GM19452 (cell line): Measurements from ENCODE around the gene HTR7.
A peak's percentile ranks its signal among the peaks of the same experiment; 100 is the strongest.
"Not testable (repeated sequence)": the region's sequence is repeated elsewhere in the genome, so short reads cannot be mapped to it uniquely, and the experiment has no call there.

Experiments used
- ATAC-seq: cut with Tn5 transposase; IDR thresholded peaks from one replicate; pipeline ENCODE4 v1.9.1; 2021; ENCODE audit not compliant: unreplicated experiment

Gene HTR7

DNA sequence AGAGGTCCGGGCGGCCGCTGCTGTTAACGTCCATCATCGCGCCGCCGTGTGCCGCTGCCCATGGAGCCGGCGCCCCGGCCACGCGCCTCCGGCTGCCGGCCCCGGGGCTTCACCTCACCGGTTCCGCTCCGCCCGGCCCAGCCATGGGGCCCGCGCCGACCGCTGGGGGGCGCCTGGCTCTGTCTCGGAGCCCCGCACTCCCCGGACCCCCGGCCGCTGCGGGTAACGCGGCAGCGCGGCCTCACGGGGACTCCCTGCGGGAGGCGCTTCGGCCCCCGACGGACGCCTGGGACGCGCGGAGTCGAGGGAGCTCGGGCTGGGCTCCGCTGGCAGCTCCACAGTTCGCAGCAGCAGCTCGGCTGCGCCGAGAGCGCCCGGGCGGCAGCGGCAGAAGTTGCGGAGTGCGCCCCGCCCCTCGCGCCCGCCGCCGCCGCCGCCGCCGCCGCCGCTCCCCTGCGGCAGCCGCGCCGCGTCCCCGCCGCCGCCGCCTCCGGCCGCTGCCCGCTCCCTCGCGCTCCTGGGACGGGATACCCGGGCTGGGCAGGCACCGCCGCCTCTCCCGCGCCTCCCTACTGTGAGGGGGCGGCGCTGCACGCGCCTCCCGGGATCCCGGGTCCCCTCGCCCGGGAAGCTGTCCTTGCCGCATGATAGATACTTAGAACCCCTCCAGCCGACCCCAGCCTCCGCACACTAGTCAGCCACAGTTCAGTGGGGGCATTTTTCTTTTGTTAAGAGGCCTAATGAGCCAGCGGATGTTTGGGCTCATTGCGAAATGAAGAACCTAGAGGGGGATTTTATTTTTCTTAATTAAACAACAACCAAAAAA lies at the start of gene HTR7:
Gene HTR7, minus strand, starts transcription at position 405 of the 826 bp plus-strand sequence. Its CDS starts 368 bp downstream, at position 37.
- peak; percentile 64 for ATAC-seq

DNA sequence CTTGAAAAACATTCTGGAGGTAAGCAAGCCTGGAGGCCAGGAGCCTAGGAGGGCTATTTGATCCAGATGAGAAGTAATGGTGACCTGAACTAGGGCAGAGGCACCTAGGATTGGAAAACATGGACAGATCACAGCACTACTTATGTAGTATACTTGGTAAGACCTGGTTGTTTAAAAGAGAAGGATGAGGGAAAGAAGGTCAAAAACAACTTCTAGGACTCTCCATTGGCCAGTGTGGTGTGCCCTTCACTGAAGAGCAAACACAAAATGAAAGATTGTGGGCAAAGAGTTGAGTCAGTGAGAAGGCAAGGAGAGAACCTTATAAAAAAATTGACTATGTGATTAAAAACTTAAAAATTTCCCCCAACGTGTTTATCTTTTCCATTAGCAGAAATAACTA lies 48.8 kb upstream of the HTR7 start:
- ATAC-seq, result no peak

DNA sequence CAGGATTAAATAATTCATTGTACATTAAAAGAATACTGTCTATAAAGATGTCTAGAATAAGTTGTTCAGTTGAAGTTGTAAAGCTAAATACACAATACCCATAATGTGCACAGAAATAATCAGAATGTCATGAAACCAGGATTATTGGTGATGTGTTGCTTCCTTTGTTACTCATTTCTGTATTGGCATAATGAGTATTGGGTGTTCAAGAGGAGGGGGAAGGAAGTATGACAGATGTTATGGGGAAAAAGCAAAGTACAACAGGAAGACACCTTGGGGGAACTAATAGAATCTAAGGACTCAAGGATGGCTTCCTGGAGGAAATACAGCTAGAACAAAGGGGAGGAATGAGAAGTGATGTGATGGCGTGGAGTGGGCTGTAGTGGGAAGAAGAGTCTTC lies 48.1 kb upstream of the HTR7 start:
- no peak for ATAC-seq

DNA sequence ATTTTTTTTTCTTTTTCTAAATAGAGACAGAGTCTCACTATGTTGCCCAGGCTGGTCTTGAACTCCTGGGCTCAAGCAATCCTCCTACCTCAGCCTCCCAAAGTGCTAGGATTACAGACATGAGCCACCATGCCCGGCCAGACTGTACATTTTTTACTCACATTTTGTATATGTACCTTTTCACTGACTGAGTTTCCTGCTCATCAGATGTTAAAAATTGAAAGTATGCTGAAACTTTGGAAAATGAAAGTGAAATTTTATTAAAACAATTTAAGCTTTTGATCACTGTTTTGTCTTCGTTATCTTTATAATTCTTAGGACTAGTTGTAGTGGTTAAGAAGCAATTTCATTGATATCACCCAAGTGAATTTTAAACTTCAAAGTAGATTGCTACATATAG lies 39.1 kb upstream of the HTR7 start:
- not testable (repeated sequence) for ATAC-seq

DNA sequence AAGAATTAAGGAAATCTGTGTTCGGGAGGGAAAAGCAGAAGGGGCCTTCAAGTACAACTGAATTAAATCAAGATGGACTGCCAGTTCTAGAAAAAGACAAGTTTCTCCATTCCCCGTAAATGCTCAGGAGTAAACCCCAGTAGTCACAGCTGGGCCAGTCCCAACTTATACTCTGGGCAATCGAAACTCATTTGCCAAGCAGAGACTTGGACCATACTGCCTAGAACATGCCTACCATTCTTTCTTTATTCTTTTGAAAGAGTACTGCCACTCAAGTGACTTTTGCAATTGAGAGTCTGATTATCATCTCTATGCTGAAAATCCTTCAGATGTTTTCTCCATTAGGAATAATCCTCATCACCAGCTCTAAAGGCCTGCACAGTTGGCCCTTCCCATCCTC lies 35.4 kb upstream of the HTR7 start:
- ATAC-seq, result no peak

DNA sequence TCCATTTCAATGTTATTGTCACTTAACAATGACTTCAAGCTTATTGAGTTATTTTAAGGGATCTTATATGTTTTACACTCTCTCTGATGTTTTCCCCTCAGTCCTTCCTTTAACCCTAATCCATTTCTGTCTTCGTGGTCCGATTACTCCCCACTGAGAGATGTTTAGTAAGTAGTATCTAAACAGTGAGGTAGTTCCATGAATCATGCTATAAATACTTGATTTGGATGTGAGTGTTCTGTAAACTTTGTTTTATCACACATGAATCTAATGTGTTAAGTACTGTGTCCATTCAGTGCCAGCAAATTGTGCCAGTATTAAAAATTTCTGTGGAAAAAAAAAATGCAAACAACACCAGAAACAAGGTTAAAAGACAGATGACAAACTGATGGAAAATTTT lies 32.5 kb upstream of the HTR7 start:
- ATAC-seq, result no peak

DNA sequence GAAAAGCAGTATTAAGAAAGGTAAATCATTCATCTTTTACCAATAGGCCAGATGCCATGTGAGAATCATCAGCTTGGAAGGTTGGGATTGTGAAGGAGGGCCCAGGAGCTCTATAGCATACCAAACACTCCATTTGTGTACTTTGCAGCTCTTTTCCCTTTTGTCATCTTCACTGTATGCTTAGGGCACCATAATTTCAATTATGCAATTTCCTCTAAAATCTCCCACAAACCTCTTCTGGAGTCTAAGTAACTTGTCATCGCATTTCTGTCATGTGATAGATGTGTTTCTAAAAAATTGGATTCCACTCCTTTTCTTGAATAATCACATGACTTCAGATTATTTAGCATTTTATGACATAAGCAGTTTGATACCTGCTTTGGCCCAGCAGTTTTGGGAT lies 31.8 kb upstream of the HTR7 start:
- no peak for ATAC-seq

DNA sequence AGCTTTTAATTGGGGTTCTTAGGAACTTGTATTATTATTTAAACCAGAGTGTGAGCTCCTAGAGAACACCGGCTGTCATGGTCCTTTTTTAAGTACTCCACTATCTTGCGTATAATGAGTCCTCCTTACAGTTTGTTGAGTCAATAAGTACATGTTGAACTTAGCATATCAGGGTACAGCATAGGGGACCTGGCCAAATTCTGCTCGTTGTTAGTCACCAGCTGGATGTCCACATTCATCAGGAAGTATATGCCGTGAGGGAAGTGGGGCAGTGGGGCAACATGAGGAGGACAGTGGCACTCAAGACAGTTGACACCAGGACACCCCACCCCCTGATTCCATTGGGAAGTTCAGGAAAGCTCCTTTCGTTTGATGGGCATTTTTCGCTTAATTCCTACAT lies 30.5 kb upstream of the HTR7 start:
- ATAC-seq, result no peak

DNA sequence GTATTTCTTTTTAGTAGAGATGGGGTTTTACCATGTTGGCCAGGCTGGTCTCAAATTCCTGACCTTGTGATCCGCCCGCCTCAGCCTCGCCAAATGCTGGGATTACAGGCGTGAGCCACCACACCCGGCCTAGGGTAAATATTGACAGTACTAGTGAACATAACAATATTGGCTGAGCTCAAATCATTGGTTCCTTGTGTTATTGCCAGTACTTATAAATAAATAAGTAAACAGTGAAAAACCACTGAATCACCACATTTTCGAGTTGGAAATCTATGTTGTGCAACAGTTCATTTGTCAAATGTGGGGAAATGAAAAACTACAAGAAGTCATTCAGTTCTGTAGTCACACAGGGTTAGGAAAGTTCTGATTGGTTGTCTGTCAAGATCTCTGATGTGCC lies 29.7 kb upstream of the HTR7 start:
- ATAC-seq, result no peak

DNA sequence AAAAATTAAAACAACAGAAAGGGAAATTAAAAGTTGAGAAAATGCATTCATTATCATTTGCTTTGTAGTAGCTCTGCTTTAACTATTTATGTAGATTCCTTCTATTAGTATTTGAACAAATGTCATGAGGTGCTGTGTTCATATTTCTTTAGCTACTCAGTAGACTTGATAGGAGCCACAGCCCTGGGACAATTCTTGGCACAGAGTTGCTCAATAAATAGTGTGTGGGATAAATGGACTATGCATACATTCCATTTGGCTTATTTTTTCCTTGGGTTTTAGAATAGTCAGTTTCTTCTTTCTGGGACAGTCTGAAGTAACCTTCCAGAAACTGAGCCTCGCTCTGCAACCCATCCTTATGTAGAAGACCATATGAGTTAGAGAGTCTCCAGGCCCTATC lies 27.3 kb upstream of the HTR7 start:
- no peak for ATAC-seq

DNA sequence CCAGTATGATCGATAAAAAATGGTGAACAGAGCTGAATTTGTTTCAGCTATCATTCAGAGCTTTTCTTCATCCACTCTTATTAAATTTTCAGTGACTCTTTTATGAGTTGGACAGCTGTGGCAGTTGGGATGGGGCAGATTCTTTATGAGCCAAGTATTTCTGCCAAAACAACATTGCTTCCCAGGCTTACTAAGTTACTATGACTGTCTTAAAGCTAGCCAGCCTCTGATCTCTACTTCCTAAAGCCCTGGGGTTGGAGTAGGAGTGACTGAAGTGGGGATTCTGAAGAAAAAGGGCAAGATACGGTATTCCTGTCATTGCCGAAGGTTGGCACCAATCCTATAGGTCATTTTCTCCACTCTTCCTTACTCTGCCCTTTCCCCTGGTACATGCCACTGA lies 26.6 kb upstream of the HTR7 start:
- ATAC-seq, result no peak

DNA sequence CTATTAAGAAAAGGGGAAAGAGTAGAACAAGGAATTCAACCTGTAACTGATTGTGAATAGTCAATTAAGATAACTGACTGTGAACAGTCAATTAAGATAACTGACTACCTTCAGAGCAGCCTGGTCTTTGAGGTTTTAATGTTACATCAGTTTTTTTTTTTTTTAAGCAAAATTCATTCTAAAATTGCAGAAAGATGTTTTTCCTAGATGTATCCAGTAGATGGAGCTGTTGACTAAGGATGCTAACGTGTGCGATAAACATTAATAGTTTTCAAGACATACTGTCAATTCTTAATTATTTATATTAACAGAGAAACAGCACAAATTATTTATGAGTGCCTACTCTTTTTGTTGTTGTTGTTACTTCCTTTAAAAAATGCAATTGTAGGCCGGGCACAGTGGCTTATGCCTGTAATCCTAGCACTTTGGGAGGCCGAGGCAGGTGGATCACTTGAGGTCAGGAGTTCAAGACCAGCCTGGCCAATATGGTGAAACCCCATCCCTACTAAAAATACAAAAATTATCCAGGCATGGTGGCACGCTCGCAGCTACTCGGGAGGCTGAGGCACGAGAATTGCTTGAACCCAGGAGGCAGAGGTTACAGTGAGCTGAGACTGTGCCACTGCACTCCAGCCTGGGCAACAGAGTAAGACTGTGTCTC lies 22.4 kb upstream of the HTR7 start:
- ATAC-seq, result not testable (repeated sequence)

DNA sequence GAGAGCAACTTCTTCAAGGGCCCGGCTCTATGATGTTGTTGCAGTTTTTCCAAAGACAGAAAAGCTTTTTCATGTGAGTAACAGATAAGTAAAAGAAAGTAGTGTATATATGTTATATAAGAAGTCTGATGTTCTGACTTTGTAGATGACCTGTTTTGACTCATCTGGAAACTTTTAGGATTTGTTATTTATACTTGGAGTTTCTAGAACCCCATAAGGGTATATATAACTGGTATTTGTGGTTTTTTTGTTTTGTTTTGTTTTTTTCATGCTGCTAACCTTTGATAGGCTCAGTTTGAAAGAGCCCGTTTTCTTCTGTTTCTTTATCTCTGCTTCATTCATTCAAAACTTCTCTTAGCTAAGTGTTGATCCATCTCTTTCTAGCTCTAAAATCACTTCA lies 21.2 kb upstream of the HTR7 start:
- no peak for ATAC-seq

DNA sequence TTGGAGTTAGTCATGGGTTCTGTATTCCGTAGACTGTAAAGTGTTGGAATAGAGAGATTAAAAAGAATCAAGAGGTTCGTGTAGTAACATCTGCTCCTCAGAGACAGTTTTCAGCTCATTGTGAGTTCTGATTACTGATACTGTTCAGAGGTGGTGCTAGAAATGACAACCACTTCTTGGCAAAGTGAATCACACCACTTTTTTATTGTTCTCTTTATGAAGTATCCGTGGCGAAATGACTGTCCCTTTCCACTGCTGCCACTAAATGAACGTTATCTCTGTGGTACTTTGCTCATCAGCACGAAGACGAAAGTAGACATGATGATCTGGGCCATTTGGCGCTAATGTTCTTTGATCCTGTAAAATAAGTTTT lies 14.8 kb upstream of the HTR7 start:
- ATAC-seq, result no peak

DNA sequence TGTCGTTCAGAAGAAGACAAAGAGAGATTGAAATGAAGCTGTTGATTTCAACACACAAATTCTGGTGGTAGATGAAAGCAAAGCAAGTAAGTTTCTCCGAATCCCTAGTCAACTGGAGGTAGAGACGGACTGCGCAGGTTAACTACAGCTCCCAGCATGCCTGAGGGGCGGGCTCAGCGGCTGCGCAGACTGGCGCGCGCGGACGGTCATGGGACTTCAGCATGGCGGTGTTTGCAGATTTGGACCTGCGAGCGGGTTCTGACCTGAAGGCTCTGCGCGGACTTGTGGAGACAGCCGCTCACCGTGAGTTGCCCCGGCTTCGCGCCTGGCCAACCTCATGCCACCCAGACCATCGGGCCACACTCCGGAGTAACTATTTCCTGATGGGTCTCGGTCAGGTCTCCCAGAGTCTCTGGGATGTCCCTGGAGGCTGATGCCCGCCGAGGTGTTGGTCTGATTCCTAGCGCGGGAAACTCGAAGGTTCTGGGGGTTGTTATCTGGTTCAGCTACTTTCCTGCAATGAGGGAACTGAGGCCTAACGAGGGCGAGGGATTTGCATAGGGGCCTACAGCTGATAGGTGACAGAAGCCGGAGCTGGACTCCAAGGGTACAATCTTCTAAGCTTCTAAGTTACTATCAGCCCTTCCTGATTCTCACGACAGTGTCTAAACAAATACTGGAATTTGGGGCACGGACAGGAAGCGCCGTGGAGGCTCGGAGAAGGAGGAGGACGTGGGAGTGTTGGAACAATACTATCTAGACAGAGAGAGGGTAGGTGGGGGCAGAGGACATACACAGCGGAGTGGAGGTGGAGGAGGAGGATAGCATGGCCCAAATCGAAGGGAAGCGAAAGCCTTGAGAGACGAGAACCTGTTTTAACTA lies 14.2 kb upstream of the HTR7 start, which contains the start of gene RPP30:
Gene RPP30, plus strand, starts transcription at position 209 of the 882 bp plus-strand sequence. Its CDS starts 13 bp downstream, at position 222.
- peak; percentile 98 for ATAC-seq

DNA sequence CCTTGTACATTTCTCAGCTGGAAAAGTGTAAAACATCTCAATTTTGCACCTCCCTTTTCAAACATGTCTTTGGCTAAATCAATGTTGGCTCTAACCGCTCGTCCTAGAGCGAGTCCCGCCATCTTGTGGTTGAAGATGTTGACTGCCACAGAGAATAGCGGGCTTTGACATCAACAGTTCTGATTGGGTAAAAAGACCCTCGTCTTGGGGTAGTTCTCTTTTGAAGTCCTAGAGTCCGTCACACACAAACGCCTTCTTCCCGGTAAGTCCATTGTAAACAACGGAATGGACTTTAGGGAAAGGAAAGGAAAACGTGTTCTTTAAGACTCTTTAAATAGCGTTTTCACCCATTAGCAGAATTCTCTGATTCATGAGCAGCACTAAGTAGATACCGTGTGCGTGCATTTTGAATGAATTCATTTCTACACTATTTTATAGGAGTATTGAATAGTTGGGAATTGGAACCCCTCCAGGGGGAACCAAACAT lies 13.5 kb upstream of the HTR7 start:
- ATAC-seq, result peak; percentile 52

DNA sequence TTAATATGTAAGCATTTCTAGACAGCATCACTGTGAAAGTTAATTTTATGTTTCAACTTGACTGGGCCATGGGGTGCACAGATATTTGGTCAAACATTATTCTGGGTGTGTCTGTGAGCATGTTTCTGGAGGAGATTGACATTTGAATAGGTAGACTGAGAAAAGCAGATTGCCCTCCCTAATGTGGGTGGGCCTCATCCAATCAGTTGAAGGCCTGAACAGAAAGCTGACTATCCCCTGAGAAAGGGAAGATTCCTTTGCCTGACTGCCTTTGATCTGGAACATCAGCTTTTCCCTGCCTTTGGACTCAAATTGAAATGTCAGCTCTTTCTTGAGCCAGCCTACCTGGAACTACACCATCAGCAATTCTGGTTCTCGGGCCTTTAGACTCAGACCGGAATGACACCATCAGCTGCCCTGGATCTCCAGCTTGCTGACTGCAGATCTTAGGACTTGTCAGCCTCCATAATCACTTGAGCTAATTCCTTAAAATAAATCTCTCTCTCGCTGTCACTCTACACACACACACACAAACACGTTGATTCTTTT lies 8.3 kb upstream of the HTR7 start:
- no peak for ATAC-seq

DNA sequence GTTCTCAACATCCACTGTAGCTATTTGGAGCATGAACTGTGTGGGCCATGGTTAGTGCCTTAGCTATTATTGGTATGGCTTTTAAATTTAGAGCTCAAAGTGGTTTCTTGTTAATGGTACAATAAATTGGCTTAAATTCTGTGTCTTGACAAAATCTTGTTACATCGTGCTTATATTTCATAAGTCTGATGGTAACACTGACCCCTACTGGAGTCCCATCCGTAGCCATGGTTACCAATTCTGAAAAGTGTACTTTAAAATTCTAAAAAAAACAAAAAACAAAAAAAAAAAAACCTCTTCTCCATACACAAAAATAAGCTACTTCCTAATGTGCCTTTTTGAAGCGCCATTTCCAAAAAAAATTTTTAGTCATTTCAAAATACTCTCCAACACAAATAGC lies 7.6 kb upstream of the HTR7 start:
- no peak for ATAC-seq

DNA sequence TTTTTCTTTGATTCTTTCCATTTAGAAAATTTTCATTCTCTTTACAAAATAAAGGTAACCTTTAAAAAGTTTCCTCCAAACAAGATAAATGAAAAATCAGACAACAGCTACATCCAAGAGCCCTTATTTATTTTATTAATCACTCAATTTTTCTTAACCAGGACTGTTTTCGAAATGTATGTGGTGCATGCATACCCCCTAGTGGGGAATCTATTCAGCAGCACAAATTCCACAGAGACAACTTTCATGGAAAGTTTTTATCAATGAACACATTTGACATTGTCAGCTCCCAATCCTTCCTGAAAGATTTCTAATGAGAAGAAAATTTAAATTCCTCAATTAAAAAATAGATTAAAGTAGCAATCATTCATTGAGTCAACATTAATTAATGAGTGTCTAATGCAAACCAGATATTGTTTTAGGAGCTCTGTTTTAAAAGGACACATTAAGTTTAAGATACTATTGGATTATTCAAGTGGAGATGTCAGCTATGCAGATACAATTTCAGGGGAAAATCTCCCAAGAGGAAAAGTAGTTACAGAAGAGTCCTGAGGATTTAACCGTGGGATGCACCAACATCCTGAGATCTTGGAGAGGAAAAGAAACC lies 5.2 kb upstream of the HTR7 start:
- ATAC-seq, result no peak

DNA sequence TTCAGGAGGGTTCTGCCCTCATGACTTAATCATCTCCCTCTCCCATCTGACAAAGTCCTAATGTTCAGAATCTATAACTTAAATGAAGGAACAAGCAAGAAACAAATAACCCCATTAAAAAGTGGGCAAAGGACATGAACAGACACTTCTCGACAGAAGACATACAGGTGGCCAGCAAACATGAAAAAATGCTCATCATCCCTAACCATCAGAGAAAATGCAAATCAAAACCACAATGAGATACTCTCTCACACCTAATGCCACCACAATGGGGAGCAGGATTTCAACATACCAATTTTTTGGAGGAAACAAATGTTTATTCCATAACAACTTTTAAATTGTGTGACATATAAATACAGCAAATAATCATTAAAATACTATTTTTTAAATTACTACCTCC lies 3.0 kb upstream of the HTR7 start:
- no peak for ATAC-seq

DNA sequence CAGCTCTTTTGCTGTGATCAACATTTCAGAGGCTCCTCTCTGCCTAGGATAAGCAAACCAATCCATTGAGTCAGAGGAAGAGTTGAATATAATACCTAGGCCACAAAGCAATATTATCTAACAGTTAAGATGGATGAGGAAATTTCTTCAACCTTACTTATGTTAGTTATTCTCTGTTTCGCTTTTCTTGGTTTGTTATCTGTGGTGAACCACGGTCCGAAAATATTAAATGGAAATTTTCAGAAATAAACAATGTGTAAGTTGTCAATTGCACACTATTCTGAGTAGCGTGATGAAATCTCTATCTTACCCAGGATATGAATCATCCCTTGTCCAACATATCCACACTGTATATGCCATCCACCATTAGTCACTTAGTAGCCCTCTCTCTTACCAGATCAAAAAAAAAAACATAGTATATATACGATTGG lies 1.5 kb upstream of the HTR7 start:
- ATAC-seq, result no peak
